Immature natural killer cell (primary cell): ENCODE measurements around the gene GATA2. TPM values are rescaled to one million over a fixed set of nuclear protein-coding genes. Genes with fewer than 3 reads are reported as not detected.

Experiments
- DNase-seq, 3 donors: peaks; one replicate each; pipeline ENCODE4 v3.0.0; 2022; ENCODE audit warnings: mixed read lengths in 1 of 3
- H3K27ac Mint-ChIP-seq, 6 donors: one replicate each; pipeline ENCODE4 v1.8.0; 2020; ENCODE audit warnings: mixed read lengths in 6 of 6, mild to moderate bottlenecking in 5 of 6, inconsistent platforms in 4 of 6, moderate library complexity in 3 of 6
- H3K27me3 Mint-ChIP-seq, 3 donors: one replicate each; pipeline ENCODE4 v1.8.0; 2020 to 2021; ENCODE audit warnings: low read depth in 3 of 3, mild to moderate bottlenecking in 3 of 3, mixed read lengths in 3 of 3, moderate library complexity in 3 of 3, inconsistent platforms in 1 of 3
- H3K36me3 Mint-ChIP-seq, 3 donors: one replicate each; pipeline ENCODE4 v1.8.0; 2020; ENCODE audit warnings: mixed read lengths in 3 of 3, inconsistent platforms in 2 of 3, mild to moderate bottlenecking in 2 of 3
- H3K4me1 Mint-ChIP-seq, 2 donors: one replicate each; pipeline ENCODE4 v1.8.0; 2020; ENCODE audit warnings: inconsistent platforms in 2 of 2, mild to moderate bottlenecking in 2 of 2, mixed read lengths in 2 of 2, moderate library complexity in 1 of 2
- H3K4me3 Mint-ChIP-seq, 5 donors: one replicate each; pipeline ENCODE4 v1.8.0; 2020; ENCODE audit warnings: mild to moderate bottlenecking in 5 of 5, mixed read lengths in 5 of 5, inconsistent platforms in 3 of 5, moderate library complexity in 3 of 5
- H3K9me3 Mint-ChIP-seq, 6 donors: one replicate each; pipeline ENCODE4 v1.8.0; 2020; ENCODE audit warnings: mild to moderate bottlenecking in 6 of 6, mixed read lengths in 6 of 6, inconsistent platforms in 4 of 6, moderate library complexity in 3 of 6
- polyA plus RNA-seq, 3 donors: library from polyadenylated mRNA; unstranded; fragments of 300-500 nt; fragmentation: Illumina TruSeq; gene quantifications; one replicate each; pipeline ENCODE4 v1.2.3, GENCODE V29; 2021

The GATA2 gene
- polyA plus RNA-seq, 3 donors from 2014 or later: 0.35 TPM; not detected in 2

DNA sequence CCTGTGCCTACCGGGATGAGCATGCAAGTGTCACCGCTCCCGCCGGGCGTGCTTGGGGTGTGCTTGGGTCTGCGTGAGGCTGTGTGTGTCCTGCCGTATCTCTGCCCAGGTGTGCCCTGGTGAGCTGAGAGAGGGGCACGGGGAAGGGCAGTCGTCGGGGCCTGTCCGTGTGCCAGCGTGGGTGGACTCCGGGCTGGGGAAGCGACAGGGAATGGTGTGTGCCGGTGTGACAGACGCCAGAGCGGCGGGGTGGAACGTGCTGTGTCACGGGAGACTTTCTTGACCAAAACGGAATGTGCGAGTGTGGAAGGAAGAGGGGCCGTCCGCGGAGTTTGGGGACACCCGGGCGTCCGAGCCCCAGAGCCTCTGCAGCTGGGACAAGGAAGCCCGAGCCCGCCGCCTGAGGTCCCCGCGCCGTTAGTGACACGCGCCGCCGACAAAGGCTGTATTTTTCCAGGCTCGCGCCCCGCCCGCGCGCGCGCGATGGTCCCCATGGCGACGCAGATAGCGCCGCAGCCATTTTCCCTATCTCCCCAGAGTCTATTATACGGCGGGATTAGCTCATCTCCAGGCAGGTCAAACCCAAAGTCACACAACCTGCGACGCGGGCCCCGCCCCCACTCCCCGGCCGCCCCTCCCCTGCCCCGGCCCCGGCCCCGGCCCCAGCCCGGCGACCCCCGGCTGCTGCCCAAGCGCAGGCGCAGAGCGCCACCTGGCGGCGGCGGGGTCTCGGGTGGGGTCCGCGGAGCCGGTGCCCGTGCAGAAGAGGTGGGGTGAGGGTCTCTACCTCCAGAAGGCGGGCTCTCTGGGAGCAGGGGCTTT is 4.5 kb upstream of the GATA2 start:
- H3K27ac Mint-ChIP-seq: peak overlapping the region in 1 of 6 donors; percentile 78
- H3K27me3 Mint-ChIP-seq: peaks cover 12 to 21% (median 15%) of the 10 kb centered on the region in 3 donors
- H3K4me1 Mint-ChIP-seq: peaks cover 6 to 12% of the 10 kb centered on the region in 2 donors
- H3K9me3 Mint-ChIP-seq: peaks cover 0 to 2% (median 0%) of the 10 kb centered on the region in 6 donors
- peaks cover 0 to 4% (median 3%) of the 10 kb centered on the region in 3 donors for H3K36me3 Mint-ChIP-seq
- DNase-seq: peak; percentile 33 to 43 (median 42)
- H3K4me3 Mint-ChIP-seq: peak overlapping the region; percentile 60 to 77 (median 71)

DNA sequence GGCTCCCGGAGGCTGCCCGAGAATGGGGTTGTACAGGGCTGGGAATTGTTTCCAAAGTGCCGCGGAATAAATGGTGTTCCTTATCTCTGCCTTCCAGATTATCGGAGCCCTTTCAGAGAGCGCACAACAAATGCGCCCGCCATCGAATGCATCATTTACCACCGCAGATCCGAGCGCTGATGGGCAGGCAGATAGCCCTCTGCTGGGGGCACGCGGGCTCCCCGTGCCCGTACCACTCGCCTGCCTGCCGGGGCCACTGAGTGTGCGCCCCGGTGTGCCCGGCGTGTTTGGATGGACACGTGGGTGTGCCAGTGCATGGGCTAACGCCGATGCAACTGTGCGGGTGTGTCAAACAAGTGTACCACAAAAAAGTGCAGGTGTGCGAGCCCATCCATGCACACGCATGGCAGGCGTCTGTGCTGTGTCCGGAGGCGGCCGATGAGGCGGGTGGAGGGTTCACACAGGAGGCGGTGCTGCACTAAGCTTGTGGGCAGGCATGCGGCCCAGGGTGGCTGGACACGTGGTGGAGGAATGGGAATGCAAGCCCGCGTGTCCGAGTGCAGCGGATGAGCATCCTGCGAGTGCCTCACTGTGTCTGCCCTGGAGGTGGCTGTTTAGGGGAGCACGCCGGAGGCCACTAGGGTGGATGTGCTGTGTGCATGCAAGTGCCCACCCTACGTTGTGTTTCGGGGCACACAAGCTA is 3.8 kb upstream of the GATA2 start:
- H3K4me1 Mint-ChIP-seq: peaks cover 7 to 12% of the 10 kb centered on the region in 2 donors
- no peak for DNase-seq
- H3K27me3 Mint-ChIP-seq: peaks cover 17 to 19% (median 18%) of the 10 kb centered on the region in 3 donors
- peaks cover 0 to 4% (median 3%) of the 10 kb centered on the region in 3 donors for H3K36me3 Mint-ChIP-seq
- peak overlapping the region; percentile 23 to 77 (median 71) for H3K4me3 Mint-ChIP-seq
- H3K27ac Mint-ChIP-seq: no peak overlapping the region
- H3K9me3 Mint-ChIP-seq: peaks cover 0 to 2% (median 0%) of the 10 kb centered on the region in 6 donors

DNA sequence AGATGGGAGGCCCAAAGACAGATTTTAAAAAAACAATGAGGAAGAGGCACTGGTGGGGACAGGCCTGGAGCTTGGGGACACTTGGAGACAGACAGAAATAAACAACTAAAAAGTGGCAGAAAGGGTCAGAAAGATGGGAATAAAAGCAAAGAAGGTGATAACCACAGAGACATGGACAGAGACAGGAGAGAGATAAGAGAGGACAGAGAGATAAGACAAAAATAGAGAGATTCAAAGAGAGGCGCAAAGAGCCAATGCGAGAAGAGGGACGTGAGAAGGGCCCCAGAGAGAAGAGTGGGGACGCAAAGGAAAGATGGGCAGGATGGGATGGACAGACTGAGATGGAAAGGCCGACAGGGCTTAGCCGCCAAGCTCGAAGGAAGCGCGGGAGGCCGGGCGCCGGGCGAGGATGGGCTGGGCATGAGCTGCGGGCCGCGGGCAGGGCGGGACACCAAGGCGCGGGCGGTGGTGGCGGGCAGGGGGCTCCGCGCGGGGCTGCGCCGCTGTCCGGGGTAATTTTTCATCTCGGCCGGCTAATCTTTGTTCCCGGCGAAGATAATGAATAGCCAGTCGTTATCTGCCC is 3.1 kb upstream of the GATA2 start:
- Mint-ChIP-seq H3K4me3 (peak overlapping the region; percentile 64 to 82 (median 67)), H3K36me3 (peaks cover 0 to 4% (median 3%) of the 10 kb centered on the region in 3 donors), H3K27ac (no peak overlapping the region), H3K4me1 (peaks cover 9 to 12% of the 10 kb centered on the region in 2 donors), H3K9me3 (peaks cover 0 to 2% (median 0%) of the 10 kb centered on the region in 6 donors), H3K27me3 (peaks cover 17 to 22% (median 22%) of the 10 kb centered on the region in 3 donors)
- DNase-seq: no peak

DNA sequence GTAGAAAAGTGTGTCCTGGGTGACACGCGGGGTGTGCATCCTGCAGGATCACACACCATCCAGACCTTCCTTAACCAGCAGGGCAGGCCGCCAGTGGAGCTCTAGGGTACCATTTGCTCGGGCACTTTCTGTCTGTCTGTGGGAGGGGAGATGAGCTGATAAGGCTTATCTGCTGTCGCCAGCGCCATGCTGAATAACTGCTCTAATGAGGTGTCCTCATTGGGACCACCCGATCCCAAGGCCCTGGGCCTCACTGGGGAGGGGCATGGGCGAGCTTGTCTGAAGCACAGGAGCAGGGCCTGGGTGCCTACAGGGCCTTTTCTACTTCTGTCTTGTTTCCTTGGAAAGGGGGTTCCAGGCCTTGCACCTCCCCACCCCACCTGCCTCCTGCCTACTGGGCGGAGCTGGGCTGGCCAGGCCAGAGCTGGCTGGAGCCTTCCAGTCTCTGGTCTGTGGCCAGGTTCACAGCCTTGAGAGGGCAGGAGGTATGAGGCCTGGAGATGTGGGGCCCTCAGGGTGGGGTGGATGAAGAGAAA is 2.5 kb upstream of the GATA2 start:
- peaks cover 0 to 4% (median 3%) of the 10 kb centered on the region in 3 donors for H3K36me3 Mint-ChIP-seq
- no peak for DNase-seq
- H3K4me3 Mint-ChIP-seq: peak overlapping the region in 3 of 5 donors; percentile 67 to 82 (median 79)
- H3K4me1 Mint-ChIP-seq: peaks cover 9 to 12% of the 10 kb centered on the region in 2 donors
- peaks cover 17 to 26% (median 23%) of the 10 kb centered on the region in 3 donors for H3K27me3 Mint-ChIP-seq
- peaks cover 0 to 2% (median 0%) of the 10 kb centered on the region in 6 donors for H3K9me3 Mint-ChIP-seq
- H3K27ac Mint-ChIP-seq: no peak overlapping the region

DNA sequence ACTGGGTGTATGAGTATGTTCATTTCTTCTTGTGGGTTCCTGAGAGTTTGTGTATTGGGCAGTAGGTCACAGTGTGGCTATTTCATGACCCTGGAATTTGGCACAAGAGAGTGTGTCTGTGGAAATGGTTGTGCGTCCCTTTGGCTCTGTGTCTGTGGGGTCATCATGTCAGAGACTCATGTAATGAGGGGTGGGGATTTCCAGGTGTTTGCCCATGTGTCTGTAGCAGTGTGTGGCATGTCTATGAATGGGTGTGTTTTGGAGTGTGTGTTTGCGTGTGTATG is 1.3 kb upstream of the GATA2 start:
- Mint-ChIP-seq H3K4me1 (peaks cover 12 to 13% of the 10 kb centered on the region in 2 donors), H3K9me3 (peaks cover 0 to 2% (median 0%) of the 10 kb centered on the region in 6 donors), H3K4me3 (no peak overlapping the region), H3K27ac (no peak overlapping the region), H3K36me3 (peaks cover 0 to 4% (median 3%) of the 10 kb centered on the region in 3 donors), H3K27me3 (peaks cover 19 to 26% (median 19%) of the 10 kb centered on the region in 3 donors)
- DNase-seq: no peak

DNA sequence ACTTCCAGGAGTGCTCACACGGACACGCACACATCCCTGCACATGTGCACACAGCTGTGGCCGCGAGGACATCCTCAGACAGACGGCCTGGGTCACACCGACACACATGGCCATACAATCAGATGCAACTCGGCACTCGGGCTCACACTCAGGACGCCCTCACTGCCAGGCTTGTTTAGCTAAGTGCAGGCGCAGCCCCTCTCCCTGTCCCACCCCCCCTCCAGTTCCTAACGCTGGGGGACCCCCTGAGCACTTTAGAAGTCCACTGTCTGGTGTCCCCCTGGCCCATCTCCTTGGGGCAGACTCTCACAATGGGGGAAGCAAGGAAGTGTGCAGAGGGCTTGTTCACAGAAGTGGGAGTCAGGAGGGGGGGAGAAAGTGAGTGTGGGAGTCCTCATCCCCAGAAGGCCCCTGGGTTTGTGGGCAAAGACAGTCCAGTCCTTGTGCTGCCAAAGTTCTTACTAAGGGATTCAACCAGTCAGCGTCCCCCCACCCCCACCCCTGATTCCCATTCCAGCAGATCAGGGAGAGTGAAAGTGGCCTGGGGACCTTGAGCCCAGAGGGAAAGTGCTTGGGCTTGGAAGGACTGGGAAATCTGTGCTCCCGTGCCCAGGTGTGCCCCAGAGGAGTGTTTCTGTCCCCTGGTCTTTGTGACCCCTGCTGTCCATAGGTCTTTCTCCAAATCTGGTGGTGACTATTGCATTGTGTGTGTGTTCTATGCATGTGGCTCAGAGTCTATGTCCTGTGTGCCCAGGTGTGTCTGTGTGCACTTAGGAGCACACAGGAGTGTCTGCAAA is 767 bp upstream of the GATA2 start:
- no peak for DNase-seq
- Mint-ChIP-seq H3K27me3 (peaks cover 17 to 27% (median 19%) of the 10 kb centered on the region in 3 donors), H3K27ac (no peak overlapping the region), H3K4me3 (no peak overlapping the region), H3K9me3 (peaks cover 0 to 2% (median 0%) of the 10 kb centered on the region in 6 donors), H3K36me3 (peaks cover 0 to 4% (median 3%) of the 10 kb centered on the region in 3 donors), H3K4me1 (peaks cover 12 to 13% of the 10 kb centered on the region in 2 donors)

DNA sequence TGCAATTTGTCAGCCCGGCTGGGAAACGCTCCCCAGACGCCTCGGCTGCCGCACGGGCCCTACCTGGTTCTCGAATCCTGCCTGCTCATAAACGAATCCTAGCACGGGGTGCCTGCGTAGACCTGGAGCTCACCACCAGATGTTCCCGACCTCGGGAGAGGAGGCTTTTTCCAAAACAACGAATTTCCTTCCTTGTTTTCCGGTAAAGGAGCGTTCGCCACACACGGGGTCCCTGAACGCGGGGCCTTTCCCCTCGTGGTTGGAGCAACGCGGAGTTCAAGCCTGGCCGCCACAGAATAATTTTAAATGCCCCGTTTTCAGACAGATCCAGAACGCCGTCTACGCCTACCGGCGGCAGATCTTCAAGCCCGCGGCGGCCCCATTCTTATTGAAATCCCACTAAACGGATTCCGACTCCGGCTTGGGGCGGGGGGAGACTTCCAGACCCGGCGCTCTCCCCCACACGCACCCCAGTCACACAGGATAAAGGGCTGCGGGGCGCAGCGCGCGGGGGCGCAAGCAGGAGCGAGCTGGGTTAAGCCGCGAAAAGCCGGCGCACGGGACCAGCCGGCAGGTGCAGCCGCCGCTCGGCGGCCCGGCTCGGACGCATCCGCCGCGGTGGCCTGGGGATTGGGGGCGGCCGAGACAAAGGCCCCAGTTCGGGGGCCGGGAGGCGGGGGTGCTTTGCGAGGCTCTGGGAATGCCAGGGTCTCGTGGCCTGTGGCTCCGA is 895 bp downstream of the GATA2 start:
- Mint-ChIP-seq H3K27me3 (peaks cover 17 to 33% (median 24%) of the 10 kb centered on the region in 3 donors), H3K9me3 (peaks cover 0 to 2% (median 0%) of the 10 kb centered on the region in 6 donors), H3K4me1 (peaks cover 10 to 18% of the 10 kb centered on the region in 2 donors), H3K27ac (no peak overlapping the region), H3K4me3 (peak overlapping the region in 1 of 5 donors; percentile 27), H3K36me3 (peaks cover 0 to 4% (median 3%) of the 10 kb centered on the region in 3 donors)
- DNase-seq: no peak

DNA sequence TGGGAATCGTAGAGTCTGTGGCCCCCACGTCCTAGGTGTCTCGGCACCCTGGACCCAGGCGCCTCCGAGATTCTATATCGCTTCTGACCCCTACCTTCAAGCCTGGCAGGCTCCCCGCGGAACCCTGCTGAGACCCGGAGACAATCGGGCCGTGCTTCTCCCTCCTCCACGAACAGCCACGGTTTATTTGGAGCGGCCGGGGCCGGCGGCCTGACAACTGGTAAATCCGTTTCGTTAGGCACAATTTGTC is 1.4 kb downstream of the GATA2 start:
- Mint-ChIP-seq H3K27ac (no peak overlapping the region), H3K9me3 (peaks cover 0 to 2% (median 0%) of the 10 kb centered on the region in 6 donors), H3K4me1 (peaks cover 11 to 18% of the 10 kb centered on the region in 2 donors), H3K4me3 (no peak overlapping the region), H3K36me3 (peaks cover 0 to 4% (median 3%) of the 10 kb centered on the region in 3 donors), H3K27me3 (peaks cover 17 to 33% (median 24%) of the 10 kb centered on the region in 3 donors)
- no peak for DNase-seq

DNA sequence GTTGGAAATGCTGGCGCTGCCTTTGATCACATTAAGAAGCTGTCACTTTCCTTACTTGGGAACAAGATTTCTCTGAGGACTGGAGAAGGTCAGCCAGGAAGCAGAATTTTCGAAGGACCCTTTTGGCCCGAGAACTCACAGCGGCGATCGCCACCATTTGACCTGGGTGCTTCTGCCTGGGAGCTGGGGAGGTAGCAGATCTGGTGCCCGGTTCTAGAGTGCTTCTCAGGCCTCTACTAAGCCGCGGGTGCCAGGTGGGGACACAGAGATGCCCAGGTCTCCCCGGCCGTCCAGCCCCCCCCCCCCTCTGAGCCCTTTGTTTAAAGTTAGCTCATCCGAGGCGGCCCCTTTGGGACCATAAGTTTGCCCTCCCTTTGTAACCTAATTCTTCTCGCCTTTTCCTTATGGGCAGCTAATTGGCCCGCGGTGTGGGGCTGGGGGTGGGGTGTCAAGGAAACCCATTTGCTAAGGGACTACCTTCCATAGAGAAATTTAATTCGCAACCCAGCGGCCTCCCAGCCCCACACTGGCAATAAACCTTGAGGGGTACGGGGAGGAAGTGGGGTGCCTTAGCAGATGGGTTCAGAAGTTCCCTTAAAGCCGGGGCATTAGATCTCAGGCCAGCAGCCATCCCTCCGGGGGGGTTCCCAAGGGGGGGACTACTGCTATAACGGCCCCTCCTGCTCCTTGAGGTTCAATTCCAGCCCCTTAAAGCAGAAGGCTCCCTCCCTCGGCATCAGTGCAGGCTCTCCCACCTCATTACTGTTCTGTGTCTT is 1.9 kb downstream of the GATA2 start:
- DNase-seq: no peak
- Mint-ChIP-seq H3K4me1 (peaks cover 8 to 21% of the 10 kb centered on the region in 2 donors), H3K27ac (no peak overlapping the region), H3K4me3 (no peak overlapping the region), H3K27me3 (peaks cover 19 to 34% (median 26%) of the 10 kb centered on the region in 3 donors), H3K9me3 (peaks cover 0 to 2% (median 0%) of the 10 kb centered on the region in 6 donors), H3K36me3 (peaks cover 0 to 3% (median 2%) of the 10 kb centered on the region in 3 donors)

DNA sequence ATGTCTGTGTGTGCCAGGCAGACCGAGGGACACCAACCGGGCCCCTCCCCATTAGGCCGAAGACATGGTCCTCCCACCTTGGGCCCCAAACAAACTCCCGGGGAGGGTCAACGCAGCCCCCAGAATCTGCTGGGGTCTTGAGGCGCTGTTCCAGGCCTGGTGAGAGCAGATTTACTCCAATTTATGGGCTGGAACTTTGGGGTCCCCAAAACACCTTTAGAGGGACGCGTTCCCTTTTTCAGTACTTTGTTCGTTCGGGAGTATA is 2.4 kb downstream of the GATA2 start:
- no peaks in the 10 kb centered on the region for H3K36me3 Mint-ChIP-seq
- DNase-seq: no peak
- H3K27me3 Mint-ChIP-seq: peaks cover 19 to 33% (median 29%) of the 10 kb centered on the region in 3 donors
- peaks cover 5 to 19% of the 10 kb centered on the region in 2 donors for H3K4me1 Mint-ChIP-seq
- H3K4me3 Mint-ChIP-seq: no peak overlapping the region
- H3K27ac Mint-ChIP-seq: no peak overlapping the region
- no peaks in the 10 kb centered on the region for H3K9me3 Mint-ChIP-seq

DNA sequence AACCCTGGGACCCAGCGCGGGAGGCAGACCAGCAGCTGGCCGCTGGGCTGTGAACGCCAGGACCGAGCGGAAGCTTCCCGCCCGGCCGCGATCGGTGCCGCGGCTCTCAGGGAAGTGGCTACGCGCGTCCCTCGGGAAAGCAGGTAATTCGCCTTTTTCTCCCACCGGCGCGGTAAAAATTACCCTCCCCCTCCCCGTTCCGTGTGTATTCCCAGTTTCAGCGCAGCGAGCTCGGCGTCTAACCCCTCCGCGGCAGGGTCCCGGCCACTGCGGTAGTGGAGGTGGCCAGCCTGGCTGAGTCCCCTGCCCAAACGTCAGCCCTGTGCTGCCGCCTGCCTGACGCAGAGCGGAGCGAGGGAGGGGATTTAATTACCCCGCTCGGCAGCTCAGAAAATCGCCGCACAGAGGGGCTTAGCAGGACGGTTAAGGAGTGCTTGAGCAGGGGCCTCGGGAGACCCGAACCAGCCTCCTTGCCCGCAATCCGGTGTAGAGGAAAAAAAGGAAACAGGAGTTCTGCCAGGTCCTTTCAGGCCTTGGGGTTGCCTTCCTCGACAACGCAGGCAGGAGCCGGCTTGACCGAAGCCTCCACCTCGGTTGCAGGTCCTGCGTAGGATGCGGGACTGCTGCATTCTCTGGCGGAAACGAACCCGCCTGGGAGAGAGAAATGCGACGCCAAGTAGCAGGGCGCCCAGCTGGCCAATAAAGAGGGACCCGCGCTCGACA is 2.9 kb downstream of the GATA2 start:
- H3K36me3 Mint-ChIP-seq: no peaks in the 10 kb centered on the region
- H3K9me3 Mint-ChIP-seq: no peaks in the 10 kb centered on the region
- peaks cover 5 to 19% of the 10 kb centered on the region in 2 donors for H3K4me1 Mint-ChIP-seq
- H3K4me3 Mint-ChIP-seq: peak overlapping the region; percentile 27 to 71 (median 68)
- H3K27ac Mint-ChIP-seq: no peak overlapping the region
- H3K27me3 Mint-ChIP-seq: peaks cover 19 to 36% (median 34%) of the 10 kb centered on the region in 3 donors
- DNase-seq: no peak

DNA sequence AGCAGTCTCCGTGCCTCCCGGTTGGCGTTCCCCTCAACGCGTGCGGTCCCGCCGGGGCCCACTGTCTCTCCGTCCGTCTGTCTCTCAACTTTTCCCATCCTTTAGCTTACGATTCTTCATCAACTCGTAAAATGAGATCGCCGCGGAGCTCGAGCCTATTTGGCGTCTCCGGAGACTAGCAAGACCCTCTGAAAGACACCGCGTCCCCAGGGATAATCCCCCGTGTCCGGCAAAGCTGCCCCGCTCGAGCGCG is 3.4 kb downstream of the GATA2 start:
- H3K4me1 Mint-ChIP-seq: peaks cover 5 to 19% of the 10 kb centered on the region in 2 donors
- H3K27me3 Mint-ChIP-seq: peaks cover 19 to 39% (median 35%) of the 10 kb centered on the region in 3 donors
- peak overlapping the region; percentile 27 to 69 (median 65) for H3K4me3 Mint-ChIP-seq
- DNase-seq: no peak
- H3K27ac Mint-ChIP-seq: no peak overlapping the region
- H3K36me3 Mint-ChIP-seq: no peaks in the 10 kb centered on the region
- H3K9me3 Mint-ChIP-seq: no peaks in the 10 kb centered on the region
